Nephron progenitor cell (in vitro differentiated cells): Measurements from ENCODE around the gene LGALS7B.

Source experiments
- DNase-seq: peaks from one replicate; pipeline ENCODE4 v3.0.0; 2021
- H3K27ac Mint-ChIP-seq: 2 replicates; pipeline ENCODE4 v1.8.0; 2021; ENCODE audit warnings: mild to moderate bottlenecking, moderate library complexity, mixed read lengths
- H3K27me3 Mint-ChIP-seq: 2 replicates; pipeline ENCODE4 v1.8.0; 2021; ENCODE audit warnings: mild to moderate bottlenecking, low read depth, mixed read lengths; ENCODE audit not compliant: poor library complexity
- H3K36me3 Mint-ChIP-seq: 2 replicates; pipeline ENCODE4 v1.8.0; 2021; ENCODE audit warnings: low read depth, mixed read lengths
- H3K4me1 Mint-ChIP-seq: 2 replicates; pipeline ENCODE4 v1.8.0; 2021; ENCODE audit warnings: mixed read lengths
- H3K4me3 Mint-ChIP-seq: 2 replicates; pipeline ENCODE4 v1.8.0; 2021; ENCODE audit warnings: mild to moderate bottlenecking, moderate library complexity, mixed read lengths
- H3K9me3 Mint-ChIP-seq: 2 replicates; pipeline ENCODE4 v1.8.0; 2021; ENCODE audit warnings: mild to moderate bottlenecking, moderate library complexity, mixed read lengths
- TF ChIP-seq, protein P1 (sequence below): fragments of 200-600 bp; sonication (generic); IDR thresholded peaks from 2 replicates; pipeline ENCODE4 v1.5.0; 2021; ENCODE audit warnings: antibody characterized with exemption

The LGALS7B gene

DNA sequence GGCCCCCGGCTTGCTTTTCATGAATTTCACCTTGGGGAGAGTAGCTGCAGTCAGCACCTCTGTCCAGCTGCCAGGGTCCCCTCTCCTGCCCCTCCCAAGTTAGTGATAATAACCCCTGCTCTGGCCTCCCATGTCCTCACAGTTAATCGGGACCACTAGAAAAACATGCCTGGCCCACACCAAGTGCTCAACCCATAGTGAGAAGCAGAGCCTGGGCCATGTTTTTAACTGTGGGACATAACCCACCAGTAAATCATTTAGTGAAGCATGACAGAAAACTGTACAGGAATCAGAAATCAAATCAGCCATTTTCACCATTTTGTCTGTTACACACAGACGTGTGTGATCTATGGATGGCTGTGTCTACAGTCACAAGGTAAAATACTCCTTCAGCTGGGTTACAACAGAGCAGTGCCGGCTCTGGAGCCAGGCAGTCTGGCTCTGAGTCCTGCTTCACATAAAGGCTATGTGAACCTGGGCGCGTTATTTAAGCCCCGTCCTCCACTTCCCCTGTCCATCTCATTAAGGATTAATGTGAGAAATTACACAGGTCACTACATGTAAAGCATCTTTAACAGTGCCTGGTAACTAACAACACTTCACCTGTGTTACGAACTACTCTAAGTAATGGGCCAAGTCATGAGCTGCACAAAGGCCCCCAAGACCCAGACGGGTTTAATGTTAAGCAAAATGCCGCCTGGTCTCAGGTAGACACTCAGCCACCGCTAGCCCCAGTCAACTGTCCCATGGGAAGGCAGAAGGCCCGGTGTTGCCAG is 50.2 kb downstream of the LGALS7B start:
- Mint-ChIP-seq H3K4me1 (peaks cover 14% of the 10 kb centered on the region), H3K36me3 (peaks cover 72% of the 10 kb centered on the region), H3K4me3 (no peak overlapping the region), H3K9me3 (no peaks in the 10 kb centered on the region), H3K27me3 (peaks cover 7% of the 10 kb centered on the region), H3K27ac (peak overlapping the region; percentile 96)
- DNase-seq: no peak
- TF ChIP-seq, protein P1, sequence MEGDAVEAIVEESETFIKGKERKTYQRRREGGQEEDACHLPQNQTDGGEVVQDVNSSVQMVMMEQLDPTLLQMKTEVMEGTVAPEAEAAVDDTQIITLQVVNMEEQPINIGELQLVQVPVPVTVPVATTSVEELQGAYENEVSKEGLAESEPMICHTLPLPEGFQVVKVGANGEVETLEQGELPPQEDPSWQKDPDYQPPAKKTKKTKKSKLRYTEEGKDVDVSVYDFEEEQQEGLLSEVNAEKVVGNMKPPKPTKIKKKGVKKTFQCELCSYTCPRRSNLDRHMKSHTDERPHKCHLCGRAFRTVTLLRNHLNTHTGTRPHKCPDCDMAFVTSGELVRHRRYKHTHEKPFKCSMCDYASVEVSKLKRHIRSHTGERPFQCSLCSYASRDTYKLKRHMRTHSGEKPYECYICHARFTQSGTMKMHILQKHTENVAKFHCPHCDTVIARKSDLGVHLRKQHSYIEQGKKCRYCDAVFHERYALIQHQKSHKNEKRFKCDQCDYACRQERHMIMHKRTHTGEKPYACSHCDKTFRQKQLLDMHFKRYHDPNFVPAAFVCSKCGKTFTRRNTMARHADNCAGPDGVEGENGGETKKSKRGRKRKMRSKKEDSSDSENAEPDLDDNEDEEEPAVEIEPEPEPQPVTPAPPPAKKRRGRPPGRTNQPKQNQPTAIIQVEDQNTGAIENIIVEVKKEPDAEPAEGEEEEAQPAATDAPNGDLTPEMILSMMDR: no peak

DNA sequence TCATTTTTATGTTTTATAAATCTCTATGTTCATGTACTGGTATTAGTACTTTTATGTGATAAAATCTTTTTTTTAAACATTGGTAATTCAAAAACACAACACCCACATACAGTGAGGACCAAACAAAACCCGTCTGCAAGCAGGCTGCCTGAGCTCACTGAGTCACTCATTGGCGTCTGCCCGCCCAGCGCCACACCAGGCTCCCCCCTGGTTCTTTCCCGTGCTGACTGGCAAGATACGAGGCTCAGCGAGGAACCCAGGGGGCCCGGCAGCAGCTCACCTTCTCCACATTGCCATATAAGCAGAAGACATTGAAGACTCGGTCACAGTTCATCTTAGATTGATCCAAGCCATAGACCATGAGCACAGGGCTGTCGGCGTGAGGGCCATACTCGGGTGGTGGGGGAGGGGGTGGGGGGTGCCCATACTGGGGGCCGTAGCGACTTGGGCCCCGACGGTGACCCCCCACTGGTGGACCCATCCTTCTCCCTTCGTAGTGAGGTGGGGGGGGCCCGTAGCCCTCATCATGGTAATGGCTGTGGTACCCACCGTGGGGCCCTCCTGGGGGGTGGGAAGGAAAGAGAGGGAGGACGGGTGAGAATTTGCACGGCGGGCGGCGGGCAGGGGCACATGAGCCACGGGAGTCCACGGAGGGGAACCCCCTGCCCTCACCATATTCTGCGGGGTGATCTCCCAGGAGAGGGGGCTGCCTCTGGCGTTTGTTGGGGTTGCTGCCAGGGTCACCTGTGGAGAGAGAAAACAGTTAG is 51.0 kb downstream of the LGALS7B start:
- Mint-ChIP-seq H3K36me3 (peaks cover 76% of the 10 kb centered on the region), H3K4me1 (peaks cover 17% of the 10 kb centered on the region), H3K9me3 (no peaks in the 10 kb centered on the region), H3K27me3 (peaks cover 7% of the 10 kb centered on the region), H3K4me3 (no peak overlapping the region), H3K27ac (peak overlapping the region; percentile 54)
- TF ChIP-seq, protein P1: no peak
- DNase-seq: no peak

DNA sequence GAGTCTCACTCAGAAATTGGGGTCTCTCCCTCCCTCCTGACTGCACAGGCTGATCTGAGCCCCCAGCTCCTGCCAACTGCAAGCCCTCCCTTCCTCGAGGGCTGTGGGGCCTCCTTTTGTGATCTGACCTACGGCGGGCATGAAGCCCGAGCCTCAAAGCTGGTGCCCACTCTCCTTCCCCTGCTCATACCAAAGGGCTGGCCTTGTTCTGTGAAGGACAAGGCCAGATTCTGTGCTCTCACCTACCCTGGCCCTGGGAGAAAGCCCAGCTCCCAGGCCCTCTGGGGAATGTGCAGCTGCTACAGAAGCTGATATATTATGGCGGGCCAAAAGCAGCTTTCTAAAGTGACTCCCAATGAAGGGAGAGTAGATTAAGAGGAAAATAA is 51.6 kb downstream of the LGALS7B start:
- H3K9me3 Mint-ChIP-seq: no peaks in the 10 kb centered on the region
- H3K27me3 Mint-ChIP-seq: peaks cover 7% of the 10 kb centered on the region
- no peak for DNase-seq
- peaks cover 22% of the 10 kb centered on the region for H3K4me1 Mint-ChIP-seq
- peaks cover 82% of the 10 kb centered on the region for H3K36me3 Mint-ChIP-seq
- peak overlapping the region; percentile 39 for H3K27ac Mint-ChIP-seq
- TF ChIP-seq, protein P1: no peak
- H3K4me3 Mint-ChIP-seq: no peak overlapping the region
